ENCODE measurements around the gene TDRD3.

TDRD3 gene

GRCh38 chr13:60620611-60621395 lies 223.8 kb downstream of the TDRD3 start:
- CTCF ChIA-PET, result interaction anchor here (0.6 to 1.4 kb wide), 2 partner anchors 169 to 172 kb away, joined by 3 read pairs; no protein-coding TSS in a partner anchor
- POLR2A ChIA-PET, result no interaction called here
- no peak for DNase-seq (ENCODE audit: extremely low spot score)
- no peak for TF ChIP-seq SUZ12 (IDR thresholded peaks at IDR 0.05)
- TF ChIP-seq ARNT (IDR thresholded peaks at IDR 0.05), result no peak
- peak; percentile 82 for TF ChIP-seq PKNOX1 (IDR thresholded peaks at IDR 0.05)
- no peak for TF ChIP-seq HDGF (IDR thresholded peaks at IDR 0.05; ENCODE audit: borderline replicate concordance)
- TF ChIP-seq LEF1 (IDR thresholded peaks at IDR 0.05; ENCODE audit: borderline replicate concordance), result no peak
- TF ChIP-seq CTBP1 (IDR thresholded peaks at IDR 0.05; ENCODE audit: borderline replicate concordance), result no peak

DNA sequence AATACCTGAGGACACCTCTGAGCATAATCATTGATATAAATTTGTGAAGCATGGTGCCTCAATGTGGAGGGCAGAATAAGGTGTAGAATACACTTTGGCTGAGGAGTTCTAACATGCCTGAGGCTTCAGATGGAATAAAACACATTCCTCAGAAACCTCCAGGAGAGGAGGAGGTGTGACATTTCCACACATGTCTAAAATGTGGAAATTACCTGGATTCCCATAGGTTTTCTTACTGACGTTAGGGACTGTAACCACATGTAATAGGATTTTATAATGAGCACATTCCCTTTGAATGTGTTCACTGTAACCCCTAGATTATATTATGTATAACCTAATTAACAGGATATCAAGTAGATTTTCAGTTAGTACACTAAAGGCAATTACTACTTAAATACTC lies 226.1 kb downstream of the TDRD3 start:
- POLR2A ChIA-PET, result no interaction called here
- CTCF ChIA-PET, result no interaction called here
- DNase-seq (ENCODE audit: extremely low spot score), result no peak
- TF ChIP-seq FOXM1 (IDR thresholded peaks at IDR 0.05; ENCODE audit: borderline replicate concordance) (no peak), FOXK2 (IDR thresholded peaks at IDR 0.05) (no peak), ARNT (IDR thresholded peaks at IDR 0.05) (no peak), PKNOX1 (IDR thresholded peaks at IDR 0.05) (no peak), L3MBTL2 (conservative IDR thresholded peaks at IDR 0.05) (no peak), NFRKB (IDR thresholded peaks at IDR 0.05) (no peak), ELF4 (IDR thresholded peaks at IDR 0.05) (no peak), BHLHE40 (IDR thresholded peaks at IDR 0.05; ENCODE audit: borderline replicate concordance) (no peak), CTBP1 (IDR thresholded peaks at IDR 0.05; ENCODE audit: borderline replicate concordance) (no peak), LEF1 (IDR thresholded peaks at IDR 0.05; ENCODE audit: borderline replicate concordance) (no peak), HDGF (IDR thresholded peaks at IDR 0.05; ENCODE audit: borderline replicate concordance) (no peak), TARDBP (IDR thresholded peaks at IDR 0.05) (no peak), FOXA1 (IDR thresholded peaks at IDR 0.05) (no peak), ZNF384 (IDR thresholded peaks at IDR 0.05) (no peak), SP1 (IDR thresholded peaks at IDR 0.05) (no peak), SUZ12 (IDR thresholded peaks at IDR 0.05) (no peak)
